Liver (tissue), 3 donors: ENCODE data around the gene WDFY3.

ENCODE experiments used
- ATF3 ChIP-seq: IDR thresholded peaks from 2 replicates; pipeline ENCODE4 v1.6.1; 2016; ENCODE audit warnings: antibody characterized with exemption
- CTCF ChIP-seq: fragments of 150-350 bp; IDR thresholded peaks from 2 replicates; pipeline ENCODE4 v1.5.1; 2017; ENCODE audit warnings: improper control_type of control experiment, low read depth, low read length; ENCODE audit not compliant: missing input control
- HNF4G ChIP-seq: IDR thresholded peaks from 2 replicates; pipeline ENCODE4 v1.6.1; 2016; ENCODE audit warnings: antibody characterized with exemption
- NR2F2 ChIP-seq: IDR thresholded peaks from 2 replicates; pipeline ENCODE4 v1.6.1; 2016; ENCODE audit warnings: antibody characterized with exemption
- REST ChIP-seq: IDR thresholded peaks from 2 replicates; pipeline ENCODE4 v1.6.1; 2016; ENCODE audit warnings: antibody characterized with exemption, mild to moderate bottlenecking
- SP1 ChIP-seq: IDR thresholded peaks from 2 replicates; pipeline ENCODE4 v1.6.1; 2018; ENCODE audit warnings: antibody characterized with exemption, mild to moderate bottlenecking
- TAF1 ChIP-seq: conservative IDR thresholded peaks from 2 replicates; pipeline ENCODE4 v1.6.1; 2016; ENCODE audit warnings: antibody characterized with exemption, mild to moderate bottlenecking
- YY1 ChIP-seq: IDR thresholded peaks from 2 replicates; pipeline ENCODE4 v1.6.1; 2016; ENCODE audit warnings: antibody characterized with exemption, mild to moderate bottlenecking
- ZBTB33 ChIP-seq: IDR thresholded peaks from 2 replicates; pipeline ENCODE4 v1.6.1; 2016; ENCODE audit warnings: antibody characterized with exemption
- donor health status: healthy.
- donor health status: healthy.

GRCh38 chr4:84673475-84674240, 292.8 kb downstream of the WDFY3 start:
- no peak for TF ChIP-seq SP1
- TF ChIP-seq CTCF = no peak
- TF ChIP-seq NR2F2 = no peak
- TF ChIP-seq ZBTB33 = no peak
- TF ChIP-seq YY1 = no peak
- TF ChIP-seq HNF4G = no peak
- no peak for TF ChIP-seq REST
- TF ChIP-seq ATF3 = no peak
- TF ChIP-seq TAF1 = no peak
